CD4-positive, alpha-beta T cell treated with Interferon alpha-2 for 1 hour (primary cell): Measurements from ENCODE around the gene FBXW12.
"Not testable (repeated sequence)": the region's sequence is repeated elsewhere in the genome, so short reads cannot be mapped to it uniquely, and the experiment has no call there.

Source experiments
- DNase-seq, 2 donors: peaks; one replicate each; pipeline ENCODE4 v3.0.0-alpha.2; 2020 to 2022

Gene FBXW12

DNA sequence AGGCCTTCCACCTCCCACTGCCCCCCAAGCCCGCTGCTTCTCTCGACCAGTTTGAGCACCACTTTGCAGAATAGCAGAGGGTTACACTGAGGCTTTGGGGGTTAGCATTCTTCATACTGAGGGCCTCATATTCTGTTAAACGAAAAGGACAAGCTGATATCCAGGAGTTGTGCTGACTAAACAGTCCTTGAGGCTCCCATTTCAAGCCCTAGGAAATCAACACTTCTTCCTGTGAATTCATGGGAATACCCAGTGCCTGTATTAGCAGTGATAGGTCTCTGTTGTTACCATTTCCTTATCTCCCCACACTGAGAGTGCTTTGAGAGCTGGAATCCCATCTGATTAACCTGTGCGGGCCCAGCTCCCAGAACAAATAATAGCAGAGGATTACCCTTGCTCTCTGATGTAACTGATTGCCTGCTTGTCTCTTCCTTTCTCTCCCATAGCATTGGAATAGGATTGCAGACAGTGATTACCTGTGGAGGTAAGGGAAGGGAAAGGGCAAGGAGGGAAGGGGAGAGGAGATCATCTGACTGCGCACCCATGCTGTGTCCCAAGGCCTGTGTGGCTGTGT, 930 bp downstream of the FBXW12 start:
- no peak for DNase-seq

DNA sequence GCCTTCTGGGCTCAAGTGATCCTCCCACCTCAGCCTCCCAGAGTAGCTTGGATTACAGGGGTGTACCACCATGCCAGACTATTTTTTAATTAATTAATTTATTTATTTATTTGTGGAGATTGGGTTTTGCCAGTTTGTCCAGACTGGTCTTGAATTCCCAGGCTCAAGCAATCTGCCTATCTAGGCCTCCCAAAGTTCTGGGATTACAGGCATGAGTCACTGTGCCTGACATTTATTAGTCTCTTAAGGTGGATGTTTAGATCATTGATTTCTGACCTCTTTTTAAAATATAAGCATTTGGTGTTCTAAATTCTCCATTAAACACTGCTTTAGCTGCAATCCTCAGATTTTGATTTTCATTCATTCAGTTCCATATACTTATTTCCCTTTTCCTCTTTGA, 15.6 kb downstream of the FBXW12 start:
- DNase-seq = no peak

DNA sequence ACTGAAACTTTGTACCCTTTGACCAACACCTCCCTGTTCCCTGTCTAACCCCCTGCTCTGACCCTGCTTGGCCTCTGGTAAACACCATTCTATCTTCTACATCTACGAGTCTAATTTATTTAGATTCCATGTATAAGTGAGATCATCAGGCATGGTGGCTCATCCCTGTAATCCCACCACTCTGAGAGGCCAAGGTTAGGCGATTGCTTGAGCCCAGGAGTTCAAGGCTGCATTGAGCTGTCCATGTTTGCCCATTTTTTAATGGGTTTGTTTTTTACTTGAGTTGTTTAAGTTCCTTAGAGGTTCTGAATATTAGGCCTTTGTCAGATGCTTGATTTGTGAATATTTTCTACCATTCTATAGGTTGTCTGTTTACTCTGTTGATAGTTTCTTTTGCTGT, 16.9 kb downstream of the FBXW12 start:
- no peak for DNase-seq

DNA sequence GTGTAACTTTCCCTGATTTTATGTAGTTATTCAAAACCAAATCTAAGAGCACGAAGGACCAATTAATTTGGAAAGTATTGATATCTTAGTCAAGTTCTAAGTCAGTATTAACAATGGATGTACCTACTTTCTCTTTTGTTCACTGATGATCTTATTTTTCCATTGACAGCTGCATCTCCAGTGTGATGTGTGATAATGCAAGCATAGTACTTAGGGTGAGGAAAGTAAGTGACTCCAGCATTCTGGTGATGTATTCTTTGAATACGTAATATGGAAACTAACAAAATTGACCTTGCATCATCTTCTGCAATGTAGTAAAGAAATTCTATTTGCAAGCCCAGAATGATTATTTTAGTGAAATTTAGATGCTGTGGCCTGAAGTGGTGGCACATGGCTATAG, 22.4 kb downstream of the FBXW12 start:
- no peak for DNase-seq

GRCh38 chr3:48395714-48396113, 23.7 kb downstream of the FBXW12 start:
- DNase-seq = no peak

DNA sequence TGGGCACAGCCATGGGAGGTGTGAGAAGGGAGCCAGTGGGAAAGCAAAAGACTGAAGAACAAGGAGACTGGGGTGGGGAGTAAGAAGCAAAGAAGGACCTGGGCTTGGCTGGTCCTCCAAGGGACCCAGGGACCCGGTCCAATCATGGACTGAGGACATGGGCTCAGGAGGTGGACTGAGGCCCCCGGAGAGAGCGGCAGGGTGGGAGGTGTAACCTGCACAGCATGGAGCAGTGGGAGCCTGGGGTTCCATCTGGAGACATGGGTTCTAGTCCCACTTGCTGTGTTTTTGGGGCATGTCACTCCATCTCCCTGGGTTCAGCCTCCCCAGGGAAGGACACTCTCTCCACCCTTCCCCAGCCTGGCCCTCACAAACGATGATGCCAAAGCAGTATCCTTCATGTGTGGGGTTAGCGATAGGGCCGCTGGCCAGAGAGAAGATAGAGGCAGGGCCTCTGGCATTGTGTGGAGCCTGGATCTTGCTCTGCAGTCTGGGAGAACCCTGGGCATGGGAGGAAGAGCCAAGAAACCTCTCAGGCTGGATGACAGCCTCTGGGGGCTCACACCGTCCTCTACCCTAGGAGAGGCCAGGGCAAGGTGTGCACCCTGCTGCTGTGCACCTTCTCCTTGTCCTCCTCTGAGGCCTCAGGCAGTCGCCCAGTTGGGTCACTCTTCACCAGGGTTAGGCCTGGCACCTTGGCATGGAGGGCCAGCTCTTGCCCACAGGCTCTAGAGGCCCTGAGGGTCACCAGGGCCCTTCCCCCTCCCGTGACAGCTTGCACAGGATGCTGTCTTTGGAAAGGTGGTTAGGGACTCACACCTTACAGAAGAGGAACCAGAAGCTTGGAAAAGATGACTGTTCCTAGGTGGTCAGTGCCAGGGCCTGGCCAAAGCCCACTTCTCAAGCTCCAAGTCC, 26.0 kb downstream of the FBXW12 start:
- no peak for DNase-seq

DNA sequence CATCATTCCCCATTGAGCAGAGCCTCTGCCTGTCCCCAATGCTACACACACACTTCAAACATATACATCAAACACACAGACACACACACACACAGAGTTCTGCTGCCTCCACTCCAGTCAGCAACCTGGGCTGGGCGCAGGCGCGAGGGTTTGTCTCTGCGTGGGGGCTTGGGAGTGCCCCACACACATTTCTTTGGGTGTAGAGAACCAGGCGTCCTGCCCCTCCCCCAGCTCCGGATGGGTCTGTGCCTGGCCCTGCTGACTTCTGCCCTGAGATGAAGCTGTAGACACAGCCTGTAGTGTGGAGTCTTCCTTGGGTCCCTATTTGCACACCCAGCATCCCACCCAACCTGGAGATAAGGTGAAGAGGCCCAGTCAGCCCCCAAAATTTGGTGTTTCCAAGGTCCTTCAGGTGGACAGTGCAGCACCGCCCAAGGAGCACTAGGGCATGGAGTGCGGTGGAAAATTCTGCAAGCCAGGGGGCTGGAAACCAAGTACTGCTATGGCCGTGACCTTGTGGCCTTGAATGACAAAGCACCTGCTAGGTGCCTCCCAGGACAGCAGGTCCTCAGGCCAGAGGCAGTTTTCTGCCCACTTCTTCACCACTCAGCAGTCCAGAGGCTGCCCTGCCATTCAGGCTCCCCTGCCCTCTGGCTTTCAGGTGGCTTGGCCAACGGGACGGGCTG, 26.8 kb downstream of the FBXW12 start:
- no peak for DNase-seq

- no peak for DNase-seq
Observed at GRCh38 chr3:48399387-48400172, 27.6 kb downstream of the FBXW12 start.

DNA sequence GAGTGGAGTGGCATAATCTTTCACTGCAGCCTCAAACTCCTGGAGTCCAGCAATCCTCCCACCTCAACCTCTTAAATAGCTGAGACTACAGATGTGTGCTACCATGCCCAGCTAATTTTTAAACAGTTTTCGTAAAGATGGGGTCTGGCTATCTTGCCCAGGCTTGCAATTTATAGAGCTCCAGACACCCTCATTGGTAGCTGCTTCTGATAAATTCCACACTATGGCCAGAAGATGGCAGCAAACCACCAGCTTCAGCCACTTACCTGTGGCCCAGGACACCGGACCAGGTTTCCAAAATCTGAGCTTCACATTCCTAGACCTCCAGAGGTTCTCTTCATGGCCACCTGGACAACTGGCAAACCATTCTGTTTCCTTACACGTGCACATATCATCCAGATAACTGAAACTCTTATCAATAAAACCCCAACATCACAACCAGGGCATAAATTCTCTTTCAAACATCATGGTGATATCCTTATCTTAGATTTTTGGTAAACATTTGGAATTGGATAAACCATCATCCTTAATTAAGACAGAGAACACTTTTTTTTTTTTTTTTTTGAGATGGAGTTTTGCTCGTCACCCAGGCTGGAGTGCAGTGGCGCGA, 28.9 kb downstream of the FBXW12 start:
- DNase-seq = peak; percentile 74 to 85

DNA sequence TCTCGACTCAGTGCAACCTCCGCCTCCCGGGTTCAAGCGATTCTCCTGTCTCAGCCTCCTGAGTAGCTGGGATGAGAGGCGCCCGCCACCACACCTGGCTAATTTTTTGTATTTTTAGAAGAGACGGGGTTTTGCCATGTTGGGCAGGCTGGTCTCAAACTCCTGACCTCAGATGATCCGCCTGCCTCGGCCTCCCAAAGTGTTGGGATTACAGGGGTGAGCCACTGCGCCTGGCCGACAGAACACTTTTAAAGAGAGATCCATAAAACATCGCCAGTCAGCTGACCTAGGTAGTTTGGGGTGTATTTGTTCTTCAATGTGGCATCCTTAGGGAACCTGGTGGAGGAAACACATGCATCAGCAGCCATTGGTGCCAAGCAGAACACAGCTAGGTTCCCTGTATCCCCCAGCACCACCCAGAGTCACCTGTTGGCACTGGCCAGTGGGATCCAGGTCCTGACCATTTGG, 29.4 kb downstream of the FBXW12 start:
- not testable (repeated sequence) for DNase-seq

GRCh38 chr3:48402281-48402732, 30.3 kb downstream of the FBXW12 start:
- no peak for DNase-seq

GRCh38 chr3:48402907-48403306, 30.9 kb downstream of the FBXW12 start:
- no peak for DNase-seq

DNA sequence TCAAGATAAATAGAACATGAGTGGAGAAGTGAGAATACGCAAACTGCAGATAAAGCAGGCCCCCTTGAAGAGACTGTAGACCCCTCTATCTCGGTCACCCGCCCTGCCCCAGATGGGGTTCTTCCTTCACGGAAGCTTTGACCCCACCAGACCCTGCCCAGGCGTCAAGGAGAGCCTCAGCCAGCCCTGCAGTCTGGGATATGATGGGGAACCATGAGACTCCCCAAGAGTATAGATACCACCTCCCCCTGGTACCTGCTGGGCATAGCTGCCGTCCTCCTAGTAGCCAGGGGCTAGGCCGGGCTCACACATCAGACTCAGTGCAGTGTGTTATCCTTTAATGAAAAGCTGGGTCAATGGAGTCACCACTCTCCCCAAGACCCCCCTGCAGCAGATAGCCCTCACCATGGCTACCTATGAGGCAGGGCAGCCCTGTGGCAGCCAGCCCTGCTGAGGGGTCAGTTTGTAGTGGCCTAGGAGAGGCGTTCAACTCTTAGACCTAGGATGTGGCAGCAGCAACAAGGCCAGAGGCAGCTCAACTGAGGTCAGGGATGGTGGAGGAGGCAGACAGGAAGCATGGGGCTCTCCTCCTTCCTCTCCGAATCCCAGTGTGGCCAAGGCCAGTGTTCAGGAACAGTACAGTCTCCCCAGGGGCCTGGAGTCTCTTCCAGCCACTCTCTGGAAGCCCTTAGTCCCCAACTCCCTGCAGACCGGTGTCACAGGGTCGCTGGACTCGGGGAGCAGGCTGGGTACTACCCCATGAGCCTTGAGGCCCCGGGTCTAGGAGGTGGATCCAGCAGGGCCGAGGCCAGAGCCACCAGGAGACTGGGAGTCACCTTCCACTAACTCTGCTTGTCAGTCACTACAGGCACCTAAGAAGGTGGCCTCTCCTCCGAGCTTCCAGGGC, 31.8 kb downstream of the FBXW12 start:
- DNase-seq = no peak

GRCh38 chr3:48404440-48405342, 32.7 kb downstream of the FBXW12 start:
- no peak for DNase-seq

DNA sequence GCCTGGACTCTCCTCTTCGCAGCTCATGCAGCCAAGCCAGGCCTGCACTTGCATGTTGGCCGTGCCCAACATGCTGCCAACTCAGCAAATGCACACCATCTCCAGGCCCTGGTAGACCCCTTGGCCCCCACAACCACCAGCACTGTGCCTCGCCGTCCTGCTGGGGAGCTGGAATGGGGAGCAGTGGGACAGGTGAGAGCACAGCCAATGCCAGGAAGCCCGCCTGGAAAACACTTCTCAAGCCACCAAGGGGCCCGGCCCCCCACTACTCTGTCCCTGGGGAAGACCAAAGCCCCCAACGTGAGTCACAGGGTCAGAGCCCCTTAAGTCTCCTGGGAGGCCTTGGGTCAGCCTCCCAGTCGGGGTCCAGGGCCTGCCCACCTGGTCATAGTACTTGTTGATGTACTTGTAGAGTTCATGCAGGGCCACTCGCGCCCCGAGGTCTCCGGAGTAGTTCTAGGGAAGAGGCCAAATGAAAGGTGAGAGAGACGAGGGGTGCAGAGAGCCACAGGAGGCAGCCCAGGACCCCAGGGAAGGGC, 33.4 kb downstream of the FBXW12 start:
- no peak for DNase-seq

- no peak for DNase-seq
Observed at GRCh38 chr3:48405971-48406370, 34.0 kb downstream of the FBXW12 start.

GRCh38 chr3:48406443-48407431, 34.7 kb downstream of the FBXW12 start:
- no peak for DNase-seq

DNA sequence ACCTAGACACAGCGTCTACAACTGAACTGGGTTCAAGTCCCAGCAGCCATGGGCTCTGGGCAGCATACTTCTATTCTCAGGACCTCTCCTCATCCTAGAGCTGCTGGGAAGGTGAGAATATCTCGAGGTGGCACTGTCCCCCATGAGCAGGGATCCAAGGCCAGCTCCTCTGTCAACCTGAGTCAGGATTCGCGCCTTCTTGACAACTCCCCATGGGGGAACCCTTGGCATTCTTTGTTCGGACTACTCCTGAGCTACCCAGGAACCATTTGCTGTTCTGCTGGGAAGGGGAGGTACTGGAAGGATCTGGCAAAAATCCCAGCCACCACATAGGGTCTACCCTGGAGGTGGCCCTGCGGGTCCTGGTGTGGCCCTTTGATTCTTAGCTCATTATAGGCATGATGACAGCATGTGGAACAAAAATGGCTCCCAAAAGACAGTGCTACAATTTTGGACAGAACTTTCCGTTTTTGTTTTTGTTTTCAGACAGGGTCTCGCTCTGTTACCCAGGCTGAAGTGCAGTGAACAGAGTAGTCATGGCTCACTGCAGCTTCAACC, 35.6 kb downstream of the FBXW12 start:
- no peak for DNase-seq
